NB4 (cell line): Measurements from ENCODE around the gene HTR3A.

Experiments used
- DNase-seq: peaks from one replicate; pipeline ENCODE4 v3.0.0; 2010; ENCODE audit warnings: low read depth
- H3K4me3 ChIP-seq: one replicate; pipeline ENCODE4 v1.5.1; 2011; ENCODE audit warnings: mild to moderate bottlenecking, low read depth, low read length, moderate library complexity
- MAX ChIP-seq: IDR thresholded peaks from 2 replicates; pipeline ENCODE4 v1.6.1; 2011; ENCODE audit warnings: low read depth, low read length
- MYC ChIP-seq: IDR thresholded peaks from 2 replicates; pipeline ENCODE4 v1.6.1; 2011; ENCODE audit warnings: low read depth, low read length
- POLR2A ChIP-seq: IDR thresholded peaks from 2 replicates; pipeline ENCODE4 v1.6.1; 2011; ENCODE audit warnings: mild to moderate bottlenecking; ENCODE audit not compliant: insufficient read length; ENCODE audit errors: extremely low read depth
- TF ChIP-seq, protein P1 (sequence below): IDR thresholded peaks from one replicate; pipeline ENCODE4 v1.5.1; 2012; ENCODE audit warnings: low read depth, low read length

Gene HTR3A

GRCh38 chr11:113997473-113997872 is 22.6 kb downstream of the HTR3A start:
- TF ChIP-seq, protein P1, sequence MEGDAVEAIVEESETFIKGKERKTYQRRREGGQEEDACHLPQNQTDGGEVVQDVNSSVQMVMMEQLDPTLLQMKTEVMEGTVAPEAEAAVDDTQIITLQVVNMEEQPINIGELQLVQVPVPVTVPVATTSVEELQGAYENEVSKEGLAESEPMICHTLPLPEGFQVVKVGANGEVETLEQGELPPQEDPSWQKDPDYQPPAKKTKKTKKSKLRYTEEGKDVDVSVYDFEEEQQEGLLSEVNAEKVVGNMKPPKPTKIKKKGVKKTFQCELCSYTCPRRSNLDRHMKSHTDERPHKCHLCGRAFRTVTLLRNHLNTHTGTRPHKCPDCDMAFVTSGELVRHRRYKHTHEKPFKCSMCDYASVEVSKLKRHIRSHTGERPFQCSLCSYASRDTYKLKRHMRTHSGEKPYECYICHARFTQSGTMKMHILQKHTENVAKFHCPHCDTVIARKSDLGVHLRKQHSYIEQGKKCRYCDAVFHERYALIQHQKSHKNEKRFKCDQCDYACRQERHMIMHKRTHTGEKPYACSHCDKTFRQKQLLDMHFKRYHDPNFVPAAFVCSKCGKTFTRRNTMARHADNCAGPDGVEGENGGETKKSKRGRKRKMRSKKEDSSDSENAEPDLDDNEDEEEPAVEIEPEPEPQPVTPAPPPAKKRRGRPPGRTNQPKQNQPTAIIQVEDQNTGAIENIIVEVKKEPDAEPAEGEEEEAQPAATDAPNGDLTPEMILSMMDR: no peak
- H3K4me3 ChIP-seq: no peak overlapping the region
- no peak for DNase-seq

GRCh38 chr11:113998574-113998973 is 23.7 kb downstream of the HTR3A start:
- no peak for TF ChIP-seq POLR2A
- TF ChIP-seq MYC: no peak
- DNase-seq: no peak
- no peak overlapping the region for H3K4me3 ChIP-seq

DNA sequence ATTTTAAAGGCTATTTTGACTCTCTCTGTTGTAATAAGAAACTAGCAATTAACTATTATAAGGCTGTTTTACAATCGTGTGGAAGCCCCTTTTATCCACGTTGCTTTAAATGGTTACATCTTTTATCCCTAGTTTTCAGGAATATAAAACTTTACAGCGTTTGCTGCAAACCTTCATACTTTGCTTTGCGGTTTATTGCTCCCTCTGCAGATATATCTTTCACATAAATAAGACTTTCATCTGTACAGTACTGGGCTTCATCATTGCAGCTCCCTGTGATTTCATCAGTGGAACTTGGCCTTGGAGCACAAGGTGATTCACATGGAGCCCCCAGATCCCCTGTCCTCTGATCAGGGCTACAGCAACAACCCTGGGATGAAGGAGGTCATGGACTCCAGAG is 25.6 kb downstream of the HTR3A start:
- TF ChIP-seq MAX: no peak
- no peak for TF ChIP-seq POLR2A
- TF ChIP-seq, protein P1: no peak
- TF ChIP-seq MYC: no peak
- H3K4me3 ChIP-seq: no peak overlapping the region
- no peak for DNase-seq

DNA sequence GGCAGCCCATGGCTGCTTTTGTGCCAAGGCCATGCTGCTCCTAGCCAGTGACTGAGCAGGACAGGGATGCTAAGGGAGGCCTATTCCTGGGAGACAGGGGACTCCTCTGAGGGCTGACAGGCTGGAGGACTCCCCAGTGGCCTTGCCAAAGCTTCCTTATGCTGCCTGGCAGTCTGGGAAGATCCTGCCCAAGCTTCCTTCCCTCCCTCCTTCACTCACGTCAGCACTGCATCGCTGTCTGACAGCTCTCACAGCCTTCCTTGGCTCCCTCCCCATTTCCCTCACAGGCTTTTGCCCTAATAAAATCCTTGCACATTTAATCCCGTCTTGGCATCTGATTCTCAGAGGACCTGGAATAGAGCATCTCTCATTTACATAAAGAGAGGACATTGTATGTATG is 26.5 kb downstream of the HTR3A start:
- DNase-seq: no peak
- H3K4me3 ChIP-seq: no peak overlapping the region
- TF ChIP-seq, protein P1: no peak
- TF ChIP-seq POLR2A (no peak), MAX (no peak), MYC (no peak)

GRCh38 chr11:114008331-114008730 is 33.4 kb downstream of the HTR3A start:
- H3K4me3 ChIP-seq: no peak overlapping the region
- TF ChIP-seq MAX: no peak
- no peak for TF ChIP-seq POLR2A
- TF ChIP-seq MYC: no peak
- TF ChIP-seq, protein P1: no peak
- DNase-seq: peak; percentile 25

DNA sequence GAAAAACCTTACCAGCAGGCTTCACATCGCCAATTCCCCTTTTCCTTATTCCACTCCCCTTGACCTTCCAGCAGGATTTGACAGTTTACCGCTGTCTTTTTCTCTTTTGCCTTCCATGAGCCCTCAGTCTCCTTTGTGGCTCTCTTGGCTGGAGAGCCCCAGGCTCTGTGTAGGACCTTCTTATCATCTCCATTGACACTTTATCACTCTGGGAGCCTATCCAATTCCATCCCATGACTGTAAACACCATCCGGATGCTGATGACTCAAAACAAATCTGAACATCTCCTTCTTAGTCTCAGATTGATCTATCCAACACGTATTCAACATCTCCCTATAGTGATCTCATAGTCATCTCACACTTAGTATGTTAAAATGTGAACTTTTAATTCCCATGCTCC is 36.0 kb downstream of the HTR3A start:
- TF ChIP-seq POLR2A (no peak), MYC (no peak), MAX (no peak)
- TF ChIP-seq, protein P1: no peak
- H3K4me3 ChIP-seq: no peak overlapping the region
- no peak for DNase-seq
